K562 (cell line): Measurements from ENCODE around the gene RSPRY1. TPM values are rescaled to one million over a fixed set of nuclear protein-coding genes. Genes with fewer than 3 reads are reported as not detected.

ENCODE experiments used
- ATAC-seq: fragments of 200-7000 bp; cut with Tn5 transposase; 3 replicates; pipeline ENCODE4 v1.9.1; 2020; ENCODE audit warnings: moderate library complexity
- BruUV-seq: library from RNA; stranded (reverse); fragments of 400-500 nt; replicated peaks from 2 replicates; lab custom pipeline; 2021; lab: Mats Ljungman, UMichigan
- CTCF ChIA-PET: fragments of 300-600 bp; formaldehyde crosslinking; extraction: SDS; loops from one replicate; lab custom pipeline; 2021; ENCODE audit warnings: low intra/inter-chr PET ratio; lab: Yijun Ruan, JAX
- POLR2A ChIA-PET: fragments of 300-600, 350-650 bp; sonication (Branson Sonifier 250); formaldehyde crosslinking; extraction: SDS; loops from one replicate; lab custom pipeline; 2021; ENCODE audit warnings: antibody characterized with exemption, inconsistent platforms; lab: Yijun Ruan, JAX
- DNase-seq, 4 experiments: peaks; one replicate each; pipeline versions ENCODE4 v3.0.0 to v3.0.0-alpha.2; 2011 to 2018; ENCODE audit warnings: low spot score in 3 of 4, mixed read lengths in 3 of 4; ENCODE audit errors: extremely low read depth in 1 of 4
- FAIRE-seq: peaks from 2 replicates; lab custom pipeline; 2011; peaks lifted over from hg19 to GRCh38; lab: Jason Lieb, UNC
- H2AFZ ChIP-seq: 2 replicates; pipeline ENCODE4 v1.6.0; 2011; ENCODE audit warnings: low read depth, low read length, control low read depth, inconsistent platforms
- H3K27ac ChIP-seq: fragments of 200-600 bp; 3 replicates; pipeline ENCODE4 v1.8.0; 2011; ENCODE audit warnings: low read depth, mild to moderate bottlenecking, control low read depth, inconsistent platforms, low read length, moderate library complexity, mixed read lengths; ENCODE audit errors: extremely low read depth
- H3K27me3 ChIP-seq, 2 experiments: fragments of 300-600 bp in 1 of 2; 2 replicates in 1 of 2; 3 replicates in 1 of 2; pipeline versions ENCODE4 v1.6.0 to v1.8.0; 2011; ENCODE audit warnings: inconsistent platforms in 2 of 2, low read length in 2 of 2, mild to moderate bottlenecking in 1 of 2, mixed read lengths in 1 of 2, moderate library complexity in 1 of 2; ENCODE audit not compliant: control insufficient read depth in 2 of 2, insufficient read depth in 2 of 2
- H3K36me3 ChIP-seq: fragments of 300-600 bp; 3 replicates; pipeline ENCODE4 v1.8.0; 2011; ENCODE audit warnings: mild to moderate bottlenecking, low read length, inconsistent platforms; ENCODE audit not compliant: control insufficient read depth, insufficient read depth
- H3K4me1 ChIP-seq, 2 experiments: fragments of 200-600 bp in 1 of 2; replicated peaks in 1 of 2; 2 replicates in 1 of 2; 3 replicates in 1 of 2; pipeline versions ENCODE4 v1.5.1 to v1.8.0; 2011; ENCODE audit warnings: inconsistent platforms in 2 of 2, low read length in 2 of 2, mild to moderate bottlenecking in 1 of 2, mixed read lengths in 1 of 2, moderate library complexity in 1 of 2; ENCODE audit not compliant: control insufficient read depth in 2 of 2, insufficient read depth in 2 of 2
- H3K4me2 ChIP-seq: 2 replicates; pipeline ENCODE4 v1.6.1; 2011; ENCODE audit warnings: low read length, control low read depth, inconsistent platforms, mixed read lengths; ENCODE audit not compliant: insufficient read depth
- H3K4me3 ChIP-seq: fragments of 200-600 bp; sonication (generic), shearing (Covaris generic); 2 replicates; pipeline ENCODE4 v1.5.1; 2016; ENCODE audit warnings: control low read depth, inconsistent platforms
- H3K79me2 ChIP-seq: fragments of 200-600 bp; 3 replicates; pipeline ENCODE4 v1.8.0; 2011; ENCODE audit warnings: low read length, inconsistent platforms; ENCODE audit not compliant: control insufficient read depth, insufficient read depth
- H3K9ac ChIP-seq, 2 experiments: 2 replicates each; pipeline versions ENCODE4 v1.6.0 to v1.6.1; 2011; ENCODE audit warnings: low read depth in 2 of 2, low read length in 2 of 2, control low read depth in 1 of 2, inconsistent platforms in 1 of 2, mild to moderate bottlenecking in 1 of 2, mixed read lengths in 1 of 2; ENCODE audit not compliant: insufficient read depth in 1 of 2
- H3K9me1 ChIP-seq: one replicate; pipeline ENCODE4 v1.6.0; 2011; ENCODE audit warnings: inconsistent platforms, mild to moderate bottlenecking, low read length, moderate library complexity; ENCODE audit not compliant: control insufficient read depth, insufficient read depth
- H3K9me3 ChIP-seq: replicated peaks from 2 replicates; pipeline ENCODE4 v1.5.1; 2011; ENCODE audit warnings: low read depth, low read length, inconsistent platforms; ENCODE audit not compliant: control insufficient read depth, insufficient read depth
- H4K20me1 ChIP-seq: replicated peaks from 2 replicates; pipeline ENCODE4 v1.6.1; 2011; ENCODE audit warnings: low read length, inconsistent platforms, mixed read lengths; ENCODE audit not compliant: control insufficient read depth, insufficient read depth
- ATF1 ChIP-seq, 2 experiments: fragments of 450-650 bp in 1 of 2; IDR thresholded peaks; 2 replicates each; pipeline ENCODE4 v1.6.1; 2016; ENCODE audit warnings: missing compliant biosample characterization in 1 of 2, missing genetic modification characterization in 1 of 2
- BDP1 ChIP-seq: IDR thresholded peaks from 3 replicates; pipeline ENCODE4 v1.6.1; 2011; ENCODE audit not compliant: insufficient read length, insufficient read depth
- EHMT2 ChIP-seq: fragments of 450-650 bp; IDR thresholded peaks from 2 replicates; pipeline ENCODE4 v1.6.1; 2018; ENCODE audit warnings: antibody characterized with exemption
- FOXP1 ChIP-seq: sonication (generic); formaldehyde crosslinking; IDR thresholded peaks from 2 replicates; pipeline ENCODE4 v1.8.0; 2022; ENCODE audit warnings: mild to moderate bottlenecking, missing genetic modification reagents
- LARP7 ChIP-seq: fragments of 450-650 bp; IDR thresholded peaks from 2 replicates; pipeline ENCODE4 v1.6.1; 2016
- MCM5 ChIP-seq: fragments of 450-650 bp; IDR thresholded peaks from 2 replicates; pipeline ENCODE4 v1.6.1; 2016; ENCODE audit warnings: low read depth
- NFIC ChIP-seq: fragments of 450-650 bp; IDR thresholded peaks from 2 replicates; pipeline ENCODE4 v1.6.1; 2017; ENCODE audit warnings: mild to moderate bottlenecking, inconsistent platforms
- RBM25 ChIP-seq: fragments of 200-400 bp; formaldehyde crosslinking; IDR thresholded peaks from 2 replicates; pipeline ENCODE4 v1.6.1; 2018; ENCODE audit warnings: low read length, low read depth, moderate library complexity; ENCODE audit not compliant: severe bottlenecking
- SIN3A ChIP-seq, 2 experiments: fragments of 150-350 bp in 1 of 2; IDR thresholded peaks; 2 replicates each; pipeline ENCODE4 v1.6.1; 2011 to 2016; ENCODE audit warnings: borderline replicate concordance in 2 of 2, low read depth in 2 of 2, low read length in 2 of 2, mild to moderate bottlenecking in 2 of 2, moderate library complexity in 2 of 2; ENCODE audit not compliant: control insufficient read depth in 1 of 2
- ZNF174 ChIP-seq: fragments of 250-450 bp; sonication (Bioruptor Pico); IDR thresholded peaks from 2 replicates; pipeline ENCODE4 v1.4.0; 2020; ENCODE audit warnings: mild to moderate bottlenecking
- WGBS: fragments of 100-300 bp; shearing (Covaris generic); methylation state at CpG from one replicate; pipeline ENCODE4 v1.1.6; 2016; ENCODE audit warnings: low coverage, mixed read lengths; ENCODE audit not compliant: insufficient coverage; ENCODE audit errors: missing lambda C conversion rate; 5-methylcytosine and 5-hydroxymethylcytosine counted together
- in situ Hi-C: fragments of 300-500 bp; cut with MboI; formaldehyde crosslinking; loops from 4 replicates; pipeline ENCODE4 v1.15.0; 2018; ENCODE audit warnings: inconsistent platforms, mixed read lengths
- intact Hi-C: fragments of 100-400 bp; cut with micrococcal nuclease; formaldehyde crosslinking; loops from 2 replicates; pipeline ENCODE4 v1.14.2; 2022
- polyA plus RNA-seq, 8 experiments: library from polyadenylated mRNA; depleted of rRNA in 4 of 8; stranded (reverse) in 5 of 8; unstranded in 3 of 8; fragments of >200 nt; fragmentation: Nextera tagmentation in 2 of 8; fragmentation: Illumina TruSeq in 1 of 8; extraction: Ambion mirVana in 2 of 8; extraction: Trizol in 1 of 8; gene quantifications; 2 replicates each; pipeline versions ENCODE4 v1.2.1 to v1.2.3, GENCODE V29; 2011 to 2014; ENCODE audit warnings: inconsistent platforms in 1 of 8, missing spikeins in 1 of 8
- total RNA-seq, 7 experiments: library from RNA; depleted of rRNA in 6 of 7; stranded (reverse); fragments of >200 nt in 6 of 7; fragmentation: Illumina TruSeq in 2 of 7; extraction: Trizol in 2 of 7; gene quantifications; 2 replicates each; pipeline versions ENCODE4 v1.2.1 to v1.2.3, GENCODE V29; 2011 to 2021; ENCODE audit warnings: low replicate concordance in 1 of 7
- TF ChIP-seq, protein P1 (sequence below): sonication (generic); formaldehyde crosslinking; IDR thresholded peaks from 2 replicates; pipeline ENCODE4 v1.8.0; 2023; ENCODE audit warnings: missing genetic modification reagents, mild to moderate bottlenecking, borderline replicate concordance

RSPRY1 gene
- total and polyA plus RNA-seq, 9 of the 15 experiments (the other 6 are each of a cell fraction or from before 2014, with no cell fraction given): 10.2 to 27.8 (median 20.8) TPM

DNA sequence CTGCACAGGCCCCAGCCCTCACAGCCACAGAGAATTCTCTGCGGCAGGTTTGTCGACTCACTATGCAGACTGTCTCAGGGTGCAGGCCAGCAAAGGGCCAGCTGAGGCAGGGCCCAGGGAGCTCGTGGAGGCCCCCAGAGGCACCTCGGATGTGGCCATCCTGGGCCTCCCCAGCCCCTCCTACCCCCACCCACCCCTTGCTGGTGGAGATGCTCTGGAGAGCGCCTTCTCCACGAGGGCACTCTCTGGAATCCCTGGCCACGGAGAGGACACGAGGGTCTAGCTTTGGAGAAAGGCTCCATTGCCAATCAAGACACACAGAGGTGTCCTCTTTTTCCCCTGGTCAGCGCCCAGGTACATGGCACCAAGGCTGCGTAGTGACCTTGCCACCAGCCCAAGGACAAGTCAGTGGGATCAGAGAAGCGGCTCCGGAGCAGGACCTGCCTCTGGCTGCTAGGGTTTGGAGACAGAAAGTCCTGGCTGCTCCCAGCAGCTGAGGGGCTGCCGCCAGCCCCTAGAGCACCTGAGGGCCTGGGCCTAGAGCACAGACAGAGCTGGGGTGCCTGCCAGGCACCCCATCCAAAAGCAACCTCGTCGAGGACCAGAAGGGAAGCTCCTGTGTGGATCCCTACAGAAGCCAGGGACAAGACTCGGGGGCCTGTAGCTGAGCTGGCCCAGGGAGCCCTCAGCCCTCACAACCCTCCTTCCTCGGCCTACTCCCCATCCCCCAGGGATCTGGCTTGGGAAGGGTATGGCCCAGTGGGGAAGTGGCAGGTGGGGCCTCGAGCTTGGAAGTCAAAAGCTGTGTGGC, 77.6 kb downstream of the RSPRY1 start:
- CTCF ChIA-PET: no interaction called here

More for the DNA sequence above, 77.6 kb downstream of the RSPRY1 start:
- H3K9me1 ChIP-seq: no peaks in the 10 kb centered on the region
- no peaks in the 10 kb centered on the region for H3K36me3 ChIP-seq
- no peak for FAIRE-seq
- BruUV-seq: no TSS peak
- no peaks in the 10 kb centered on the region for H3K27me3 ChIP-seq
- H2AFZ ChIP-seq: no peak overlapping the region
- no peaks in the 10 kb centered on the region for H3K9me3 ChIP-seq
- in situ Hi-C loops: no loop called here
- H3K4me2 ChIP-seq: no peak overlapping the region
- WGBS: 58% methylated on average over 17 of the region's 18 CpGs
- peak overlapping the region in 1 of 2 experiments; percentile 65; a peak in 2 of 4 replicates for H3K9ac ChIP-seq
- TF ChIP-seq RBM25 (no peak), ZNF174 (CRISPR knock-in tag) (no peak), BDP1 (no peak), EHMT2 (no peak), FOXP1 (no peak), ATF1 (CRISPR knock-in tag; IDR thresholded peaks at IDR 0.05) (no peak), ATF1 (tag; IDR thresholded peaks at IDR 0.05) (no peak), SIN3A (IDR thresholded peaks at IDR 0.05; ENCODE audit: borderline replicate concordance in 2 of 2, control insufficient read depth in 1 of 2, low read depth in 2 of 2, low read length in 2 of 2) (no peak), MCM5 (no peak), LARP7 (no peak), NFIC (no peak)
- TF ChIP-seq, protein P1, sequence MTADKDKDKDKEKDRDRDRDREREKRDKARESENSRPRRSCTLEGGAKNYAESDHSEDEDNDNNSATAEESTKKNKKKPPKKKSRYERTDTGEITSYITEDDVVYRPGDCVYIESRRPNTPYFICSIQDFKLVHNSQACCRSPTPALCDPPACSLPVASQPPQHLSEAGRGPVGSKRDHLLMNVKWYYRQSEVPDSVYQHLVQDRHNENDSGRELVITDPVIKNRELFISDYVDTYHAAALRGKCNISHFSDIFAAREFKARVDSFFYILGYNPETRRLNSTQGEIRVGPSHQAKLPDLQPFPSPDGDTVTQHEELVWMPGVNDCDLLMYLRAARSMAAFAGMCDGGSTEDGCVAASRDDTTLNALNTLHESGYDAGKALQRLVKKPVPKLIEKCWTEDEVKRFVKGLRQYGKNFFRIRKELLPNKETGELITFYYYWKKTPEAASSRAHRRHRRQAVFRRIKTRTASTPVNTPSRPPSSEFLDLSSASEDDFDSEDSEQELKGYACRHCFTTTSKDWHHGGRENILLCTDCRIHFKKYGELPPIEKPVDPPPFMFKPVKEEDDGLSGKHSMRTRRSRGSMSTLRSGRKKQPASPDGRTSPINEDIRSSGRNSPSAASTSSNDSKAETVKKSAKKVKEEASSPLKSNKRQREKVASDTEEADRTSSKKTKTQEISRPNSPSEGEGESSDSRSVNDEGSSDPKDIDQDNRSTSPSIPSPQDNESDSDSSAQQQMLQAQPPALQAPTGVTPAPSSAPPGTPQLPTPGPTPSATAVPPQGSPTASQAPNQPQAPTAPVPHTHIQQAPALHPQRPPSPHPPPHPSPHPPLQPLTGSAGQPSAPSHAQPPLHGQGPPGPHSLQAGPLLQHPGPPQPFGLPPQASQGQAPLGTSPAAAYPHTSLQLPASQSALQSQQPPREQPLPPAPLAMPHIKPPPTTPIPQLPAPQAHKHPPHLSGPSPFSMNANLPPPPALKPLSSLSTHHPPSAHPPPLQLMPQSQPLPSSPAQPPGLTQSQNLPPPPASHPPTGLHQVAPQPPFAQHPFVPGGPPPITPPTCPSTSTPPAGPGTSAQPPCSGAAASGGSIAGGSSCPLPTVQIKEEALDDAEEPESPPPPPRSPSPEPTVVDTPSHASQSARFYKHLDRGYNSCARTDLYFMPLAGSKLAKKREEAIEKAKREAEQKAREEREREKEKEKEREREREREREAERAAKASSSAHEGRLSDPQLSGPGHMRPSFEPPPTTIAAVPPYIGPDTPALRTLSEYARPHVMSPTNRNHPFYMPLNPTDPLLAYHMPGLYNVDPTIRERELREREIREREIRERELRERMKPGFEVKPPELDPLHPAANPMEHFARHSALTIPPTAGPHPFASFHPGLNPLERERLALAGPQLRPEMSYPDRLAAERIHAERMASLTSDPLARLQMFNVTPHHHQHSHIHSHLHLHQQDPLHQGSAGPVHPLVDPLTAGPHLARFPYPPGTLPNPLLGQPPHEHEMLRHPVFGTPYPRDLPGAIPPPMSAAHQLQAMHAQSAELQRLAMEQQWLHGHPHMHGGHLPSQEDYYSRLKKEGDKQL (CRISPR knock-in tag): no peak
- TF ChIP-seq, all 486 proteins: peak for 0
- no peak overlapping the region for H3K27ac ChIP-seq
- no peaks in the 10 kb centered on the region for H3K79me2 ChIP-seq
- POLR2A ChIA-PET: interaction anchor here (0.8 kb wide), 1 partner anchor 71 kb away, joined by 3 read pairs; no protein-coding TSS in a partner anchor
- no peak for DNase-seq
- ATAC-seq: no peak
- H3K4me3 ChIP-seq: no peak overlapping the region
- H4K20me1 ChIP-seq: no peaks in the 10 kb centered on the region
- intact Hi-C loops: no loop called here
- peaks cover 39 to 44% of the 10 kb centered on the region in 2 experiments for H3K4me1 ChIP-seq
